Measurements from ENCODE around the gene A2ML1. TPM values are rescaled to one million over a fixed set of nuclear protein-coding genes. Genes with fewer than 3 reads are reported as not detected.
"Not testable (repeated sequence)": the region's sequence is repeated elsewhere in the genome, so short reads cannot be mapped to it uniquely, and the experiment has no call there.

A2ML1 gene
- total and polyA plus RNA-seq, 2 donors from 2014 or later: not detected

DNA sequence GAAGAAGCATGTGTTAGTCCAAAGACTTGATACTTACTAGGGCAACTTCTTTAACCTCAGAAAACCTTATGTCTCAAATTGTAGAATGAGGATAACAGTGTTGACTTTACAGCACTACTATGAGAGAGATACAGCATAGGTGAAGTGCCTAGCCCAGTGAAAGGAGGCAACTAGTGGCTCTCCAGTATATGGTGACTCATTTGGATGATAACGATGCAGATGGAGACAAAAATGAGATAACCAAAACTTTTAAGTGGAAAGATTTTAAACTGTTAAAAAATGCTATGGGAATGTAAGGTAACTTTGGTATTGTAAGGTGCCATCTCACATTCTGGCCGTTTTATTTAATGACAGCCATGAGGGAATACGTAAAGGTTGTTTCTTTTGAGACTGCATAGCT lies 94.6 kb downstream of the A2ML1 start:
- no peak overlapping the region for H3K9ac ChIP-seq (ENCODE audit: low read length in 3 of 3)

DNA sequence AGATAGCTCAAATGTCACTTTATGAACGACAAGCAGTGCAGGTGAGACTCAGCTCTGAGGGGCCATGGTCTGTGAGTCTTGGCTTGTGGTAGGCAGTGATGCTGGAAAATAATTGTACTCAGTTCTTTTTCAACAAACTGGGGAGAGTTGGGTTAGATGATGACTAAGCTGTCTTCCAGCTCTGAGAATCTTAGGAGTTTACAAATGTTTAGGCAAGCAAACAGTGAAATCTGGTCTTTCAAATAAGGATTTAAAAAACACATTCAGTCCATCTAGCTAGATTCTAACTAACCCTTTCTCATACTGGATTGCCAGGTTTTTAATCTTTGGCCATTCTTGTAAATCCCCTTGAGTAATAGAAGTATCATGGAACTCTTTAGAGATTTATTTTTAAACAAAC lies 95.3 kb downstream of the A2ML1 start:
- Histone ChIP-seq H3K9ac (ENCODE audit: low read length in 3 of 3) (no peak overlapping the region), H3K4me3 (ENCODE audit: low read length in 3 of 3) (no peak overlapping the region), H3K36me3 (ENCODE audit: control insufficient read depth in 2 of 3, insufficient read depth in 3 of 3, low read length in 3 of 3) (peaks cover 2 to 5% (median 4%) of the 10 kb centered on the region in 3 donors), H3K9me3 (ENCODE audit: control insufficient read depth in 2 of 3, insufficient read depth in 1 of 3, low read length in 3 of 3) (no peaks in the 10 kb centered on the region), H3K27me3 (ENCODE audit: control insufficient read depth, insufficient read depth, low read length) (no peaks in the 10 kb centered on the region), H3K4me1 (ENCODE audit: control insufficient read depth in 2 of 3, insufficient read depth in 2 of 3, low read depth in 1 of 3, low read length in 3 of 3) (peaks cover 0 to 7% (median 5%) of the 10 kb centered on the region in 3 donors), H3K27ac (ENCODE audit: low read depth in 2 of 2, low read length in 2 of 2) (no peak overlapping the region)
- intact Hi-C loops (cut with DNase I): no loop called here
- DNase-seq (no peak), FAIRE-seq (no peak)
- no peak for TF ChIP-seq CTCF (IDR thresholded peaks at IDR 0.05; ENCODE audit: borderline replicate concordance, extremely low read depth, insufficient read depth)

More for the DNA sequence above, 94.6 kb downstream of the A2ML1 start:
- H3K27ac ChIP-seq (ENCODE audit: low read depth in 2 of 2, low read length in 2 of 2): no peak overlapping the region
- H3K27me3 ChIP-seq (ENCODE audit: control insufficient read depth, insufficient read depth, low read length): no peaks in the 10 kb centered on the region
- H3K4me3 ChIP-seq (ENCODE audit: low read length in 3 of 3): no peak overlapping the region
- intact Hi-C loops (cut with DNase I): no loop called here
- FAIRE-seq (no peak), DNase-seq (no peak)
- no peaks in the 10 kb centered on the region for H3K9me3 ChIP-seq (ENCODE audit: control insufficient read depth in 2 of 3, insufficient read depth in 1 of 3, low read length in 3 of 3)
- peaks cover under 1 to 5% (median 1%) of the 10 kb centered on the region in 3 donors for H3K36me3 ChIP-seq (ENCODE audit: control insufficient read depth in 2 of 3, insufficient read depth in 3 of 3, low read length in 3 of 3)
- peaks cover 0 to 8% (median 5%) of the 10 kb centered on the region in 3 donors for H3K4me1 ChIP-seq (ENCODE audit: control insufficient read depth in 2 of 3, insufficient read depth in 2 of 3, low read depth in 1 of 3, low read length in 3 of 3)
- no peak for TF ChIP-seq CTCF (IDR thresholded peaks at IDR 0.05; ENCODE audit: borderline replicate concordance, extremely low read depth, insufficient read depth)

DNA sequence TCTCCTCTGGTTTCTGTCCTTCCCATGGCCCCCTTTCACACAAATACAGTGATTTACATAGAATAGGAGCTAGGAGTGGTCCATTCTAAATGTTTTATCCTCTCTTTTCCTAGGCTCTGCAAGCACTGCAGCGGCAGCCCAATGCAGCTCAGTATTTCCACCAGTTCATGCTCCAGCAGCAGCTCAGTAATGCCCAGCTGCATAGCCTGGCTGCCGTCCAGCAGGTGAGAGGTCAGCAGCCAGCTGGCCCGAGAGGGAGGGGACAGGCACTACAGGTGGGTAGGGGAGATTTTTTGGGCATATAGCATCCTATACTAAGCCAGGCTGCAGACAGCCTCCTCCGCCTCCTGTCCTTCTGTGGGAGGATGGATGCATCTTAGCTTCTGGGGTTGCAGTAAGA lies 97.2 kb downstream of the A2ML1 start:
- H3K27ac ChIP-seq (ENCODE audit: low read depth in 2 of 2, low read length in 2 of 2); intact Hi-C loops (cut with DNase I); H3K9ac ChIP-seq (ENCODE audit: low read length in 3 of 3); FAIRE-seq; H3K36me3 ChIP-seq (ENCODE audit: control insufficient read depth in 2 of 3, insufficient read depth in 3 of 3, low read length in 3 of 3); DNase-seq; H3K4me1 ChIP-seq (ENCODE audit: control insufficient read depth in 2 of 3, insufficient read depth in 2 of 3, low read depth in 1 of 3, low read length in 3 of 3); H3K27me3 ChIP-seq (ENCODE audit: control insufficient read depth, insufficient read depth, low read length); H3K9me3 ChIP-seq (ENCODE audit: control insufficient read depth in 2 of 3, insufficient read depth in 1 of 3, low read length in 3 of 3); H3K4me3 ChIP-seq (ENCODE audit: low read length in 3 of 3): not testable (repeated sequence)

- no peak for TF ChIP-seq CTCF (IDR thresholded peaks at IDR 0.05; ENCODE audit: borderline replicate concordance, extremely low read depth, insufficient read depth)
- H3K4me3 ChIP-seq (ENCODE audit: low read length in 3 of 3): no peak overlapping the region
- no peak overlapping the region for H3K27ac ChIP-seq (ENCODE audit: low read depth in 2 of 2, low read length in 2 of 2)
- no peak for DNase-seq
- H3K36me3 ChIP-seq (ENCODE audit: control insufficient read depth in 2 of 3, insufficient read depth in 3 of 3, low read length in 3 of 3): peaks cover 4 to 5% (median 5%) of the 10 kb centered on the region in 3 donors
- H3K27me3 ChIP-seq (ENCODE audit: control insufficient read depth, insufficient read depth, low read length): no peaks in the 10 kb centered on the region
- FAIRE-seq: no peak
- no peaks in the 10 kb centered on the region for H3K4me1 ChIP-seq (ENCODE audit: control insufficient read depth in 2 of 3, insufficient read depth in 2 of 3, low read depth in 1 of 3, low read length in 3 of 3)
- no peak overlapping the region for H3K9ac ChIP-seq (ENCODE audit: low read length in 3 of 3)
- no peaks in the 10 kb centered on the region for H3K9me3 ChIP-seq (ENCODE audit: control insufficient read depth in 2 of 3, insufficient read depth in 1 of 3, low read length in 3 of 3)
- intact Hi-C loops (cut with DNase I): no loop called here
Measured at GRCh38 chr12:8922544-8922943, 100.1 kb downstream of the A2ML1 start.

Other genes with a start within 250 kb of the A2ML1 start
- not detected for gene AICDA, start 209.8 kb upstream of the A2ML1 start, total RNA-seq
- gene AICDA, start 209.8 kb upstream of the A2ML1 start, polyA plus RNA-seq (ENCODE audit: insufficient read depth, low read depth, low replicate concordance): not detected
- 0.38 TPM for gene MFAP5, start 159.8 kb upstream of the A2ML1 start, total RNA-seq
- gene MFAP5, start 159.8 kb upstream of the A2ML1 start, polyA plus RNA-seq (ENCODE audit: insufficient read depth, low read depth, low replicate concordance): 0.52 TPM
- 45.5 TPM for gene RIMKLB, start 124.6 kb upstream of the A2ML1 start, total RNA-seq
- gene RIMKLB, start 124.6 kb upstream of the A2ML1 start, polyA plus RNA-seq (ENCODE audit: insufficient read depth, low read depth, low replicate concordance): 38.0 TPM
- 41.0 TPM for gene PHC1, start 91.9 kb downstream of the A2ML1 start, total RNA-seq
- 12.5 TPM for gene PHC1, start 91.9 kb downstream of the A2ML1 start, polyA plus RNA-seq (ENCODE audit: insufficient read depth, low read depth, low replicate concordance)
- 165 TPM for gene M6PR, start 127.0 kb downstream of the A2ML1 start, total RNA-seq
- gene M6PR, start 127.0 kb downstream of the A2ML1 start, polyA plus RNA-seq (ENCODE audit: insufficient read depth, low read depth, low replicate concordance): 84.7 TPM
- gene KLRG1, start 166.9 kb downstream of the A2ML1 start, total RNA-seq: 7.7 TPM
- gene KLRG1, start 166.9 kb downstream of the A2ML1 start, polyA plus RNA-seq (ENCODE audit: insufficient read depth, low read depth, low replicate concordance): 3.2 TPM

Measured in kidney (tissue), 14 donors.